Measurements from ENCODE around the gene FAM181A. TPM values are rescaled to one million over a fixed set of nuclear protein-coding genes. Genes with fewer than 3 reads are reported as not detected.

Gene FAM181A
- total RNA-seq, 1 experiment from 2014 or later: not detected

GRCh38 chr14:93953263-93953662 lies 26.1 kb downstream of the FAM181A start:
- BruUV-seq (replicated peaks): no TSS peak
- in situ Hi-C loops (cut with HindIII; ENCODE audit: low pct_unique_long_range_greater_than_20kb, low sequenced_read_pairs): no loop called here
- H3K27me3 ChIP-seq (ENCODE audit: control insufficient read depth, insufficient read depth, low read length): no peaks in the 10 kb centered on the region
- POLR2A ChIA-PET: no interaction called here
- intact Hi-C loops (cut with micrococcal nuclease; ENCODE audit: unreplicated experiment): no loop called here
- DNase-seq (ENCODE audit: low read depth, low spot score): no peak
- TF ChIP-seq POLR2AphosphoS5 (IDR thresholded peaks at IDR 0.05; ENCODE audit: low read depth, low read length): no peak
- TF ChIP-seq SIN3A (IDR thresholded peaks at IDR 0.05; ENCODE audit: borderline replicate concordance, insufficient read depth, low read depth, low read length): no peak
- no peak for TF ChIP-seq CTCF (IDR thresholded peaks at IDR 0.05)
- no peak for TF ChIP-seq REST (IDR thresholded peaks at IDR 0.05; ENCODE audit: insufficient read depth in 1 of 2, low read depth in 2 of 2, low read length in 1 of 2)
- TF ChIP-seq TCF7L2 (IDR thresholded peaks at IDR 0.05; ENCODE audit: low read depth, low read length): no peak
- H3K4me3 ChIP-seq (ENCODE audit: low read depth in 2 of 2, low read length in 2 of 2): no peak overlapping the region
- no peaks in the 10 kb centered on the region for H3K9me3 ChIP-seq (ENCODE audit: control insufficient read depth, insufficient read depth, low read depth, low read length)
- CTCF ChIA-PET: no interaction called here
- ATAC-seq: no peak
- peaks cover 17% of the 10 kb centered on the region for H3K4me1 ChIP-seq (ENCODE audit: control insufficient read depth, insufficient read depth, low read length)
- H3K36me3 ChIP-seq (ENCODE audit: control insufficient read depth, insufficient read depth, low read length): no peaks in the 10 kb centered on the region
- H3K27ac ChIP-seq (ENCODE audit: low read length): no peak overlapping the region

- DNase-seq (ENCODE audit: low read depth, low spot score): no peak
- TF ChIP-seq POLR2AphosphoS5 (IDR thresholded peaks at IDR 0.05; ENCODE audit: low read depth, low read length) (no peak), CTCF (IDR thresholded peaks at IDR 0.05) (no peak)
- ATAC-seq: no peak
- BruUV-seq (replicated peaks): no TSS peak
- Histone ChIP-seq H3K4me3 (ENCODE audit: low read depth in 2 of 2, low read length in 2 of 2) (no peak overlapping the region), H3K27ac (ENCODE audit: low read length) (no peak overlapping the region), H3K27me3 (ENCODE audit: control insufficient read depth, insufficient read depth, low read length) (no peaks in the 10 kb centered on the region), H3K36me3 (ENCODE audit: control insufficient read depth, insufficient read depth, low read length) (no peaks in the 10 kb centered on the region), H3K4me1 (ENCODE audit: control insufficient read depth, insufficient read depth, low read length) (peaks cover 24% of the 10 kb centered on the region), H3K9me3 (ENCODE audit: control insufficient read depth, insufficient read depth, low read depth, low read length) (no peaks in the 10 kb centered on the region)
- ChIA-PET CTCF (no interaction called here), POLR2A (no interaction called here)
- in situ Hi-C loops (cut with HindIII; ENCODE audit: low pct_unique_long_range_greater_than_20kb, low sequenced_read_pairs): no loop called here
- intact Hi-C loops (cut with micrococcal nuclease; ENCODE audit: unreplicated experiment): no loop called here
Measured at GRCh38 chr14:93953739-93954515, 26.8 kb downstream of the FAM181A start.

Measured in Panc1 (cell line).